Measurements from ENCODE around the gene GRIN1.

GRIN1 gene

GRCh38 chr9:137213160-137214060 lies 74.5 kb downstream of the GRIN1 start:
- H3K27me3 Mint-ChIP-seq: no peaks in the 10 kb centered on the region
- H3K27ac Mint-ChIP-seq: no peak overlapping the region
- H3K36me3 Mint-ChIP-seq: peaks cover 1% of the 10 kb centered on the region
- no peak overlapping the region for H3K4me3 Mint-ChIP-seq
- no peaks in the 10 kb centered on the region for H3K9me3 Mint-ChIP-seq
- H3K4me1 Mint-ChIP-seq: no peaks in the 10 kb centered on the region

GRCh38 chr9:137214620-137215019 lies 75.7 kb downstream of the GRIN1 start:
- no peaks in the 10 kb centered on the region for H3K27me3 Mint-ChIP-seq
- H3K4me1 Mint-ChIP-seq: no peaks in the 10 kb centered on the region
- no peak overlapping the region for H3K27ac Mint-ChIP-seq
- H3K36me3 Mint-ChIP-seq: peaks cover 1% of the 10 kb centered on the region
- H3K9me3 Mint-ChIP-seq: no peaks in the 10 kb centered on the region
- no peak overlapping the region for H3K4me3 Mint-ChIP-seq

GRCh38 chr9:137215196-137215986 lies 76.4 kb downstream of the GRIN1 start:
- no peaks in the 10 kb centered on the region for H3K4me1 Mint-ChIP-seq
- no peaks in the 10 kb centered on the region for H3K9me3 Mint-ChIP-seq
- peaks cover 1% of the 10 kb centered on the region for H3K36me3 Mint-ChIP-seq
- no peak overlapping the region for H3K27ac Mint-ChIP-seq
- no peak overlapping the region for H3K4me3 Mint-ChIP-seq
- H3K27me3 Mint-ChIP-seq: no peaks in the 10 kb centered on the region

- Mint-ChIP-seq H3K4me1 (no peaks in the 10 kb centered on the region), H3K4me3 (no peak overlapping the region), H3K36me3 (no peaks in the 10 kb centered on the region), H3K27me3 (no peaks in the 10 kb centered on the region), H3K9me3 (no peaks in the 10 kb centered on the region), H3K27ac (no peak overlapping the region)
Observed at GRCh38 chr9:137216188-137216965, 77.4 kb downstream of the GRIN1 start.

- Mint-ChIP-seq H3K4me3 (no peak overlapping the region), H3K27ac (no peak overlapping the region), H3K9me3 (no peaks in the 10 kb centered on the region)
Observed at GRCh38 chr9:137217276-137218211, 78.6 kb downstream of the GRIN1 start.

GRCh38 chr9:137218212-137218753 lies 79.3 kb downstream of the GRIN1 start:
- Mint-ChIP-seq H3K36me3 (no peaks in the 10 kb centered on the region), H3K4me3 (no peak overlapping the region), H3K27me3 (no peaks in the 10 kb centered on the region), H3K4me1 (peaks cover 3% of the 10 kb centered on the region), H3K27ac (no peak overlapping the region), H3K9me3 (no peaks in the 10 kb centered on the region)

More at GRCh38 chr9:137217276-137218211, 78.6 kb downstream of the GRIN1 start:
- Mint-ChIP-seq H3K27me3 (no peaks in the 10 kb centered on the region), H3K4me1 (no peaks in the 10 kb centered on the region), H3K36me3 (no peaks in the 10 kb centered on the region)
